Stimulated activated memory B cell treated with anti-CD40 and anti-IgM and Interleukin-4, amounts not matched to agents 10 μg/mL and 1 μg/mL and 100 μg/mL, for 72 hours (primary cell): ENCODE data around the gene GINS1.

ENCODE experiments used
- ATAC-seq: fragments of 150-1000 bp; cut with Tn5 transposase; 2 replicates; pipeline ENCODE4 v1.10.0; 2021
- H3K27ac Mint-ChIP-seq: one replicate; pipeline ENCODE4 v1.8.0; 2022; ENCODE audit warnings: mild to moderate bottlenecking, mixed read lengths
- H3K27me3 Mint-ChIP-seq: one replicate; pipeline ENCODE4 v1.8.0; 2022; ENCODE audit warnings: mixed read lengths
- H3K36me3 Mint-ChIP-seq: one replicate; pipeline ENCODE4 v1.8.0; 2022; ENCODE audit warnings: mixed read lengths
- H3K4me1 Mint-ChIP-seq: one replicate; pipeline ENCODE4 v1.8.0; 2022; ENCODE audit warnings: mixed read lengths
- H3K4me3 Mint-ChIP-seq: one replicate; pipeline ENCODE4 v1.8.0; 2022; ENCODE audit warnings: mild to moderate bottlenecking, moderate library complexity, mixed read lengths
- H3K9me3 Mint-ChIP-seq: one replicate; pipeline ENCODE4 v1.8.0; 2022; ENCODE audit warnings: mixed read lengths

The GINS1 gene

GRCh38 chr20:25487306-25487705, 79.8 kb downstream of the GINS1 start:
- no peak overlapping the region for H3K4me3 Mint-ChIP-seq
- no peak for ATAC-seq
- H3K36me3 Mint-ChIP-seq: no peaks in the 10 kb centered on the region
- no peaks in the 10 kb centered on the region for H3K9me3 Mint-ChIP-seq
- peaks cover 24% of the 10 kb centered on the region for H3K27me3 Mint-ChIP-seq
- no peak overlapping the region for H3K27ac Mint-ChIP-seq
- peaks cover 16% of the 10 kb centered on the region for H3K4me1 Mint-ChIP-seq

DNA sequence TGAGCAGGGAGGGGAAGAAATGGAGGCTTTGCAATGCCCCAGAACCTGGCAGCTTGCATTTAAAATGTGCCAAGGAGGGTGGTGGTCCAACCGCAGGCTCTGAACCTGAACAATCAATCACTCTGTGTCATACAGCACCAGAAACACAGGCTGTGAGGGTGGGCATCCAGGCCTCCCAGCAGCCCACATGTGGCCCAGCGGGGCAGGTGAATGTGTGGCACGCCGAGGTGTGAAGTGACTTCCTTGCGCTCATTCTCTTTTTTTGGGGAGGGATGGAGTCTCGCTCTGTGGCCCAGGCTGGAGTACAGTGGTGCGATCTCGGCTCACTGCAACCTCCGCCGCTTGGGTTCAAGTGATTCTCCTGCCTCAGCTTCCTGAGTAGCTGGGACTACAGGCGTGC, 80.5 kb downstream of the GINS1 start:
- Mint-ChIP-seq H3K9me3 (no peaks in the 10 kb centered on the region), H3K4me1 (peaks cover 16% of the 10 kb centered on the region), H3K4me3 (no peak overlapping the region), H3K27ac (no peak overlapping the region), H3K27me3 (peaks cover 23% of the 10 kb centered on the region), H3K36me3 (no peaks in the 10 kb centered on the region)
- ATAC-seq: no peak

GRCh38 chr20:25489221-25489871, 81.9 kb downstream of the GINS1 start:
- Mint-ChIP-seq H3K4me3 (no peak overlapping the region), H3K27me3 (peaks cover 17% of the 10 kb centered on the region), H3K4me1 (peaks cover 15% of the 10 kb centered on the region), H3K36me3 (no peaks in the 10 kb centered on the region), H3K27ac (no peak overlapping the region), H3K9me3 (no peaks in the 10 kb centered on the region)
- ATAC-seq: no peak

- no peaks in the 10 kb centered on the region for H3K9me3 Mint-ChIP-seq
- no peak overlapping the region for H3K4me3 Mint-ChIP-seq
- no peak for ATAC-seq
- H3K36me3 Mint-ChIP-seq: no peaks in the 10 kb centered on the region
- H3K27ac Mint-ChIP-seq: no peak overlapping the region
- H3K27me3 Mint-ChIP-seq: peaks cover 17% of the 10 kb centered on the region
- H3K4me1 Mint-ChIP-seq: peaks cover 6% of the 10 kb centered on the region
These were observed 83.4 kb downstream of the GINS1 start for GRCh38 chr20:25490656-25491445.

- H3K36me3 Mint-ChIP-seq: no peaks in the 10 kb centered on the region
- H3K9me3 Mint-ChIP-seq: no peaks in the 10 kb centered on the region
- peaks cover under 1% of the 10 kb centered on the region for H3K4me1 Mint-ChIP-seq
- H3K27ac Mint-ChIP-seq: no peak overlapping the region
- H3K4me3 Mint-ChIP-seq: no peak overlapping the region
- H3K27me3 Mint-ChIP-seq: peaks cover 17% of the 10 kb centered on the region
- peak; percentile 4 for ATAC-seq
These were observed 84.1 kb downstream of the GINS1 start for GRCh38 chr20:25491446-25492038.

DNA sequence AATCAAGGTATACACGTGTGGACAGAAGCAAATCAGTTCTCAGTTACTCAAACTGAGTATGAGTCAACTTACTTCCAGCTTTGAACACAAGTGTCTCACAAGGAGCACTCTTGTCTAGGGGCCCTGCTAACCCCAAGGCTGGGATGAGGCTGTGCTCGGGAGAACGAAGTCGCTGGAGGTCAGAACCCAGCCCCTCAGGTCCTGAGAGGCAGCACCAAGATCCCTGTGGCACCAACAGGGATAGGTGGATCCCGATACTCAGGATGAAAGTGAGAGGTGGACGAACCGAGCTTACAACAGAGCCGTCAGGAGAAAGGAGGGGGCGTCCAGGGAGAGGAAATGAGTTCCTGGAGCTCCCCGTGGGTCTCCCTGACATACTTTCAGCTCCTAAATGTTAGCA, 85.7 kb downstream of the GINS1 start:
- Mint-ChIP-seq H3K27ac (no peak overlapping the region), H3K4me1 (no peaks in the 10 kb centered on the region), H3K27me3 (peaks cover 17% of the 10 kb centered on the region), H3K4me3 (no peak overlapping the region), H3K36me3 (no peaks in the 10 kb centered on the region), H3K9me3 (no peaks in the 10 kb centered on the region)
- no peak for ATAC-seq

DNA sequence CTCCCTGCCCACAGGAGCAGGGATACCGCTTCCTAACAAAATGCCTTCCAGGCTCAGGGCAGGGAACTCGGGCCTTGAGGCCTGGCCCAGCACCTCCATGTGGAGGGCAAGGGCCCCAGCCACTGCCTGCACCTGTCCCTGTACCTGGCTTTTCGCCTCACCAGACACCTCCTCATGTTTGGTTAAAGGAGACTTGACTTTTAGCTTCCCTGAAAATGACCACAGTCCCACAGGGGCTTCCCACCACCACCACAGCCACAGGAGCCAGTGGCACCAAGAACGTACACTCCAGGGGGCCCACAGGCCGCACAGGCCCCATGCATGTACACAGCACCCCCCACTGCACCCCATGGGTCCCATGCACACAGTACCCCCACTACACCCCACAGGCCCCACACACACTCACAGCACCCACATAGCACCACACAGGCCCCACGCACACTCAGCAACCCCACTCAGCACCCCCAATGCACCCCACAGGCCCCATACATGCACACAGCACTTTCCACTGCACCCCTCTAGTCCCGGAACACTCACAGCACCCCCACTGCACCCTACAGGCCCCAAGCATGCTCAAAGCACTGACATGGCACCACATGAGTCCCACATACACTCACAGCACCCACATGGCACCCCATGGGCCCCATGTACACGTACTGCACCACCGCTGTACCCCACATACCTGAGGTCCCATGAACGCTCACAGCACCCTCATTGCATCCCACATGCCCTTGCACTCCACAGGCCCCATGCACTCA, 86.5 kb downstream of the GINS1 start:
- no peaks in the 10 kb centered on the region for H3K36me3 Mint-ChIP-seq
- no peaks in the 10 kb centered on the region for H3K4me1 Mint-ChIP-seq
- H3K27me3 Mint-ChIP-seq: peaks cover 17% of the 10 kb centered on the region
- H3K27ac Mint-ChIP-seq: no peak overlapping the region
- H3K4me3 Mint-ChIP-seq: no peak overlapping the region
- ATAC-seq: no peak
- H3K9me3 Mint-ChIP-seq: no peaks in the 10 kb centered on the region

DNA sequence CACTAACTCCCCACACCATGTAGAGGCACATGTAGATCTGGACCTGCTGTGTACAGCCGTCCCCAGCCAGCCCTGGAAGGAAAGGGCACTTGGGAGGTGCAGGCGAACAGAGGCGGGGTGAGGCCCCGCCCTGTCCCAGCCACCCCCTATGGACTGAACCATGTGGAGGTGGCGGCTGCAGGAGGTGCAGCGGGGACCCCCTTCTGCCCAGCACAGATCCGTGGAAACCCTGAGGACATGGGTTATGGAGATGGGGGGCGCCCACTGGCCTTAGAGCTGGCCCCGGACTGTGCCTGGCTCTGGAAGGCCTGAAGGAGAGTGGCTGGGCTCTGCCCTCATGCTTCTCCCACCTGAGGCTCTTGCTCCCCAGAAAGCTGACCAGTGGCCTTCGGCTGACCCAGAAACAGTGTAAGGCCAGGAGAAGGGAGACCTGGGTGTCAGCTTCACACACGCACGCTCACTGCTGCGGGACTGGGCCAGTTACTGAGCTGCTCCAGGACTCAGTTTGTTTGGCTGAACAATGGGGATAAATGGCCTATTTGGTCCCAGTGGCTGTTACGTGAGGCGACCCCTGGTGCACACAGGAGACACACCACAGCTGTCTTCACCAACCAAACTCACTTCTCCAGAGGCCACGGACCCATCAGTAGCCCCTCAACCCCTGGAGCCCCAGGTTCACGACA, 87.2 kb downstream of the GINS1 start:
- Mint-ChIP-seq H3K9me3 (no peaks in the 10 kb centered on the region), H3K27me3 (peaks cover 17% of the 10 kb centered on the region), H3K4me3 (no peak overlapping the region), H3K4me1 (no peaks in the 10 kb centered on the region), H3K36me3 (no peaks in the 10 kb centered on the region), H3K27ac (no peak overlapping the region)
- ATAC-seq: no peak

GRCh38 chr20:25495189-25495824, 87.8 kb downstream of the GINS1 start:
- H3K27me3 Mint-ChIP-seq: peaks cover 12% of the 10 kb centered on the region
- no peaks in the 10 kb centered on the region for H3K4me1 Mint-ChIP-seq
- H3K9me3 Mint-ChIP-seq: no peaks in the 10 kb centered on the region
- no peak overlapping the region for H3K4me3 Mint-ChIP-seq
- H3K36me3 Mint-ChIP-seq: no peaks in the 10 kb centered on the region
- ATAC-seq: no peak
- H3K27ac Mint-ChIP-seq: no peak overlapping the region

DNA sequence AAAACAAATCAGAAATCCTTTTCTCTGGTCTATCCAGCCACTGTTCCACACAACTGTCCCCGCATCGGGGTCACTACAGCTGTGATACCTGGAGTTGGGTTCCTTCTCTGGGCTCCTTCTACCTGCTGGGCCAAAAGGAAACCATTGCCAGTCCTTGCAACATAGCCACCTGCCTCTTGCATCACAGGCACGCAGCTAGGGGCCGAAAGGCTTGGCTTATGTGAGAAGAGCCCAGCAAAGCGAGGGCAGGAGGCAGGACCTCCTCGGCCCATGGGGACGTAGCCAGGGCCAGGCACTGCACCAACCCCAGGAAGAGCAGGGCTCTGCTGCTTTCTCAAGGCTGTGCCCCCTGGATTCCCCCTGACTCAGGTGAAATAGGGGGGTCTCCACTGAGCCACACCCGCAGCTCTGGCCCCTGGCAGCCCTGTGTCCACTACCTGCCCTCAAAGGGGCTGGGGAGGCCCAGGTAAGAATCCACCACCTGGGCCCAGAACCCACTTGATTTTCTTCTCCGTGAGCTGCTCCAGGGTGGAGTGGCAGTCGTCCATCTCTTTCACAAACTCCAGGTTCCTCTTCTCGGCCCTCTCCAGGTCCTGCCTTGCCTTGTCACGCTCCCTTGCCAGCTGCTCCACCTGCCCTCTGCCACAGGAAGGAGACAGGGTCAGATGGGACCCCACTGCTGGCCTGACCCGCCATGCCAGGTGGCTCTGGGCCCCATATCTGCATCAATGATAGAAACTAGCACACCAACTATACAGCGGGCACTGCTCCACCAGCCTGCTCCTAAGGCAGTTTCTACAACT, 88.9 kb downstream of the GINS1 start:
- H3K27me3 Mint-ChIP-seq: peaks cover 4% of the 10 kb centered on the region
- no peak overlapping the region for H3K27ac Mint-ChIP-seq
- H3K4me1 Mint-ChIP-seq: no peaks in the 10 kb centered on the region
- H3K4me3 Mint-ChIP-seq: no peak overlapping the region
- no peaks in the 10 kb centered on the region for H3K36me3 Mint-ChIP-seq
- no peak for ATAC-seq
- no peaks in the 10 kb centered on the region for H3K9me3 Mint-ChIP-seq

DNA sequence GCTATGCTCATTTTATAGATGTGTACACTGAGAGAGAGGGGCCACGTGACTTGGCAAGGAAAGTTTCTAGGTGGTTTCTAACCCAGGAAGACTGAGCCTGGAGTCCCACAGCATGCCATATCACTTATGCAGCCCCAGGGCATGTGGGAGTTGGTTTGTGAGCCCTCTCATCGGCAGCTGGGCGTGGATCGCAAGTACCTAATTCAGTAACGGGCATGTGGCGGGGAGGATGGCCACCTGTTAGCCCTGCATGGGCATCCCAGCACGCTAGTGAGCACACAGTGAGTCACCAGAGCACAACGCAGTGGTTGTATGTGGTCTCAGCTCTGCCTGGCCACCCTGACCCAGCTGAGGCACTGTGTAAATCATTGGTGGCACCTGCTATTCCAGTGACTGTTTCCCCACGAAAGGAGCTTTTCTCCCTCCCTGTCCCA, 89.5 kb downstream of the GINS1 start:
- Mint-ChIP-seq H3K4me3 (no peak overlapping the region), H3K9me3 (no peaks in the 10 kb centered on the region), H3K27me3 (no peaks in the 10 kb centered on the region), H3K4me1 (no peaks in the 10 kb centered on the region), H3K27ac (no peak overlapping the region), H3K36me3 (no peaks in the 10 kb centered on the region)
- no peak for ATAC-seq

DNA sequence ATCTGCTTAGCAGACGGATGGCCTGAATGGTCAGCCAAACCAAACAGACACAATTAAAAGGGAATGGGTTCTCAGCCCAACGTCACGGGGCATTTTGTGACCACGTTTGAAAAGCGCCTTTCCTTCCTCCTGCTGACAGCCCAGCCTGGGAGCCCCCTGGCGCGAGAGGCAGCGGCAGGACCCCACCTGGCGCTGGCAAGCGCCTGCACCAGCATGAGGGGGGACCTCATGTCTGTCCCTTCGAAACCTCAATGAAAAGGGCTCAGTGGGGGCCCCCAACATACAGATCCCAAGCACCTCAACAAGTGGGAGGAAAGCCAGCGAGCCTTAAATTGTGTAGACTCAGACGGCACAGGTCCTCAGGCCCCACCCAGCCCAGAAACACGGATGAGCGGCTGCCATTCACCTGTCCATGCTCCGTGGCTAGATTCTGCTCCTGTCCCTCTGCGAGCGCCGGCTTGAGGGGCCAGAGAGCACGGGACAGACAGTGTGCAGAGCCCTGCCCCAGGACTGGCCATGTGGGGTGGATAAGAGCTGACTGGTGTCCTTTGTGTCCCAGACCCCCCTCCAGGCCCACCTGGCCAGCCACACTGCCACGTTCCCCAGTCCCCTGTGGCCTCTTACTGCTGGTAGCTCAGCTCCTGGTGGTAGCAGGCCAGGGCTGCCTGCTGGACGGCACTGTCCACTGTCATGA, 90.3 kb downstream of the GINS1 start:
- H3K4me1 Mint-ChIP-seq: no peaks in the 10 kb centered on the region

More for the DNA sequence above, 90.3 kb downstream of the GINS1 start:
- Mint-ChIP-seq H3K27me3 (no peaks in the 10 kb centered on the region), H3K27ac (no peak overlapping the region), H3K36me3 (no peaks in the 10 kb centered on the region), H3K4me3 (no peak overlapping the region), H3K9me3 (no peaks in the 10 kb centered on the region)
- no peak for ATAC-seq
